Naive thymus-derived CD4-positive, alpha-beta T cell (primary cell): Measurements from ENCODE around the gene CPNE9. TPM values are rescaled to one million over a fixed set of nuclear protein-coding genes. Genes with fewer than 3 reads are reported as not detected.

Experiments used
- ATAC-seq: fragments of 150-1000 bp; cut with Tn5 transposase; 2 replicates; pipeline ENCODE4 v1.10.0; 2021; ENCODE audit warnings: mild to moderate bottlenecking, moderate library complexity
- CTCF ChIA-PET: fragments of 350-600 bp; sonication (Branson Sonifier 250); formaldehyde crosslinking; loops from one replicate; lab custom pipeline; 2021; ENCODE audit warnings: antibody characterized with exemption; lab: Charles Lee
- POLR2A ChIA-PET: fragments of 350-600 bp; sonication (Branson Sonifier 250); formaldehyde crosslinking; loops from one replicate; lab custom pipeline; 2021; ENCODE audit warnings: antibody characterized with exemption, inconsistent platforms; lab: Charles Lee
- DNase-seq, 9 donors: peaks; one replicate each; pipeline versions ENCODE4 v3.0.0 to v3.0.0-alpha.2; 2020 to 2022; ENCODE audit warnings: mixed read lengths in 1 of 9
- H3K27ac ChIP-seq: one replicate; pipeline ENCODE4 v1.7.0; 2013; ENCODE audit warnings: mild to moderate bottlenecking, low read depth, low read length, moderate library complexity
- H3K27me3 ChIP-seq, 2 donors: one replicate each; pipeline ENCODE4 v1.7.0; 2013; ENCODE audit warnings: low read length in 2 of 2, mild to moderate bottlenecking in 2 of 2, moderate library complexity in 2 of 2; ENCODE audit not compliant: control insufficient read depth in 2 of 2, insufficient read depth in 2 of 2
- H3K36me3 ChIP-seq, 3 experiments: 1 replicate in 2 of 3; 2 replicates in 1 of 3; pipeline ENCODE4 v1.7.0; 2013; ENCODE audit warnings: low read length in 3 of 3, mild to moderate bottlenecking in 3 of 3, moderate library complexity in 1 of 3; ENCODE audit not compliant: insufficient read depth in 3 of 3, control insufficient read depth in 2 of 3
- H3K4me1 ChIP-seq, 2 donors: one replicate each; pipeline ENCODE4 v1.7.0; 2013; ENCODE audit warnings: low read length in 2 of 2, mild to moderate bottlenecking in 2 of 2, moderate library complexity in 1 of 2; ENCODE audit not compliant: control insufficient read depth in 2 of 2, insufficient read depth in 2 of 2
- H3K4me3 ChIP-seq: 2 replicates; pipeline ENCODE4 v1.7.0; 2013; ENCODE audit warnings: mild to moderate bottlenecking, low read length
- H3K9me3 ChIP-seq, 3 experiments: 1 replicate in 2 of 3; 2 replicates in 1 of 3; pipeline ENCODE4 v1.7.0; 2013; ENCODE audit warnings: low read length in 3 of 3; ENCODE audit not compliant: control insufficient read depth in 2 of 3
- H3K27ac Mint-ChIP-seq, 9 donors: one replicate each; pipeline ENCODE4 v1.8.0; 2020 to 2022; ENCODE audit warnings: mixed read lengths in 9 of 9, mild to moderate bottlenecking in 8 of 9, moderate library complexity in 5 of 9, inconsistent platforms in 2 of 9
- H3K27me3 Mint-ChIP-seq, 5 donors: one replicate each; pipeline ENCODE4 v1.8.0; 2021 to 2022; ENCODE audit warnings: mixed read lengths in 5 of 5, mild to moderate bottlenecking in 1 of 5
- H3K36me3 Mint-ChIP-seq, 5 donors: one replicate each; pipeline ENCODE4 v1.8.0; 2020 to 2022; ENCODE audit warnings: mixed read lengths in 5 of 5, mild to moderate bottlenecking in 3 of 5, inconsistent platforms in 1 of 5
- H3K4me1 Mint-ChIP-seq, 7 donors: one replicate each; pipeline ENCODE4 v1.8.0; 2020 to 2022; ENCODE audit warnings: mixed read lengths in 7 of 7, mild to moderate bottlenecking in 3 of 7, inconsistent platforms in 1 of 7
- H3K4me3 Mint-ChIP-seq, 10 donors: one replicate each; pipeline ENCODE4 v1.8.0; 2020 to 2022; ENCODE audit warnings: mild to moderate bottlenecking in 10 of 10, mixed read lengths in 10 of 10, moderate library complexity in 6 of 10, inconsistent platforms in 2 of 10
- H3K9me3 Mint-ChIP-seq, 11 donors: one replicate each; pipeline ENCODE4 v1.8.0; 2020 to 2022; ENCODE audit warnings: mixed read lengths in 11 of 11, mild to moderate bottlenecking in 4 of 11, inconsistent platforms in 1 of 11, moderate library complexity in 1 of 11
- intact Hi-C, 2 donors: fragments of 100-400 bp; cut with micrococcal nuclease; formaldehyde crosslinking; loops; one replicate each; pipeline ENCODE4 v1.15.1; 2023
- polyA plus RNA-seq, 2 donors: library from polyadenylated mRNA; unstranded; fragments of 300-500 nt; fragmentation: Illumina TruSeq; gene quantifications; one replicate each; pipeline ENCODE4 v1.2.3, GENCODE V29; 2021
- total RNA-seq, 6 experiments: library from RNA in 5 of 6; stranded (reverse) in 5 of 6; gene quantifications; 1 replicate in 5 of 6; 2 replicates in 1 of 6; pipeline ENCODE4 v1.2.3 and lab custom pipeline; 2021 to 2026

Gene CPNE9
- total and polyA plus RNA-seq, 7 experiments from 2014 or later: 0.16 to 1.2 (median 0.51) TPM; not detected in 3

- no peak overlapping the region for H3K4me3 ChIP-seq
- H3K27ac ChIP-seq: no peak overlapping the region
- H3K27me3 Mint-ChIP-seq: no peaks in the 10 kb centered on the region
- H3K9me3 ChIP-seq: no peaks in the 10 kb centered on the region
- H3K4me3 Mint-ChIP-seq: no peak overlapping the region
- intact Hi-C loops: no loop called here
- H3K27me3 ChIP-seq: no peaks in the 10 kb centered on the region
- peaks cover 15 to 76% (median 29%) of the 10 kb centered on the region in 5 donors for H3K36me3 Mint-ChIP-seq
- H3K36me3 ChIP-seq: peaks cover 25 to 96% (median 62%) of the 10 kb centered on the region in 3 experiments
- peaks cover 0 to 1% (median 0%) of the 10 kb centered on the region in 11 donors for H3K9me3 Mint-ChIP-seq
- ATAC-seq (no peak), DNase-seq (no peak)
- H3K4me1 ChIP-seq: no peaks in the 10 kb centered on the region
- H3K27ac Mint-ChIP-seq: peak overlapping the region in 2 of 9 donors; percentile 17 to 45
- POLR2A ChIA-PET: interaction anchor here (1.4 kb wide), 1 partner anchor 21 kb away, joined by 4 read pairs; the partner anchor contains the start of gene MTMR14
- H3K4me1 Mint-ChIP-seq: peaks cover 0 to 7% (median 0%) of the 10 kb centered on the region in 7 donors
- CTCF ChIA-PET: interaction anchor here (0.6 kb wide), 1 partner anchor 954 kb away, joined by 3 read pairs; no protein-coding TSS in a partner anchor
Measured at GRCh38 chr3:9669720-9670432, 33.8 kb upstream of the CPNE9 start.

GRCh38 chr3:9673082-9673481 is 30.6 kb upstream of the CPNE9 start:
- CTCF ChIA-PET: no interaction called here

GRCh38 chr3:9673752-9674151 is 29.9 kb upstream of the CPNE9 start:
- Histone ChIP-seq H3K9me3 (no peaks in the 10 kb centered on the region), H3K4me1 (no peaks in the 10 kb centered on the region), H3K27ac (no peak overlapping the region), H3K27me3 (no peaks in the 10 kb centered on the region), H3K36me3 (peaks cover 23 to 95% (median 52%) of the 10 kb centered on the region in 3 experiments), H3K4me3 (no peak overlapping the region)
- ChIA-PET POLR2A (no interaction called here), CTCF (no interaction called here)
- peaks cover 11 to 87% (median 34%) of the 10 kb centered on the region in 5 donors for H3K36me3 Mint-ChIP-seq
- H3K4me3 Mint-ChIP-seq: no peak overlapping the region
- H3K27ac Mint-ChIP-seq: no peak overlapping the region
- H3K27me3 Mint-ChIP-seq: no peaks in the 10 kb centered on the region
- peaks cover 0 to 6% (median 0%) of the 10 kb centered on the region in 7 donors for H3K4me1 Mint-ChIP-seq
- peaks cover 0 to 1% (median 0%) of the 10 kb centered on the region in 11 donors for H3K9me3 Mint-ChIP-seq
- no peak for DNase-seq
- intact Hi-C loops: no loop called here
- no peak for ATAC-seq

More at GRCh38 chr3:9673082-9673481, 30.6 kb upstream of the CPNE9 start:
- Histone ChIP-seq H3K9me3 (no peaks in the 10 kb centered on the region), H3K27me3 (no peaks in the 10 kb centered on the region), H3K27ac (no peak overlapping the region), H3K36me3 (peaks cover 23 to 95% (median 57%) of the 10 kb centered on the region in 3 experiments), H3K4me1 (no peaks in the 10 kb centered on the region), H3K4me3 (no peak overlapping the region)
- intact Hi-C loops: no loop called here
- DNase-seq (no peak), ATAC-seq (no peak)
- Mint-ChIP-seq H3K36me3 (peaks cover 10 to 87% (median 29%) of the 10 kb centered on the region in 5 donors), H3K4me1 (peaks cover 0 to 6% (median 0%) of the 10 kb centered on the region in 7 donors), H3K9me3 (peaks cover 0 to 1% (median 0%) of the 10 kb centered on the region in 11 donors), H3K27ac (no peak overlapping the region), H3K27me3 (no peaks in the 10 kb centered on the region), H3K4me3 (no peak overlapping the region)
- POLR2A ChIA-PET: no interaction called here

GRCh38 chr3:9675736-9676290 is 27.8 kb upstream of the CPNE9 start:
- no peak overlapping the region for H3K27ac Mint-ChIP-seq
- H3K27ac ChIP-seq: no peak overlapping the region
- no peaks in the 10 kb centered on the region for H3K27me3 ChIP-seq
- peaks cover 35 to 95% (median 39%) of the 10 kb centered on the region in 3 experiments for H3K36me3 ChIP-seq
- no peak overlapping the region for H3K4me3 ChIP-seq
- H3K9me3 Mint-ChIP-seq: peaks cover 0 to 1% (median 0%) of the 10 kb centered on the region in 11 donors
- no peak overlapping the region for H3K4me3 Mint-ChIP-seq
- H3K36me3 Mint-ChIP-seq: peaks cover 19 to 86% (median 48%) of the 10 kb centered on the region in 5 donors
- no peaks in the 10 kb centered on the region for H3K9me3 ChIP-seq
- ATAC-seq: no peak
- no peak for DNase-seq
- H3K4me1 ChIP-seq: no peaks in the 10 kb centered on the region
- intact Hi-C loops: no loop called here
- no peaks in the 10 kb centered on the region for H3K27me3 Mint-ChIP-seq
- peaks cover 0 to 6% (median 0%) of the 10 kb centered on the region in 7 donors for H3K4me1 Mint-ChIP-seq
- CTCF ChIA-PET: interaction anchor here (2.0 kb wide), 1 partner anchor 52 kb away, joined by 5 read pairs; no protein-coding TSS in a partner anchor
- POLR2A ChIA-PET: no interaction called here

DNA sequence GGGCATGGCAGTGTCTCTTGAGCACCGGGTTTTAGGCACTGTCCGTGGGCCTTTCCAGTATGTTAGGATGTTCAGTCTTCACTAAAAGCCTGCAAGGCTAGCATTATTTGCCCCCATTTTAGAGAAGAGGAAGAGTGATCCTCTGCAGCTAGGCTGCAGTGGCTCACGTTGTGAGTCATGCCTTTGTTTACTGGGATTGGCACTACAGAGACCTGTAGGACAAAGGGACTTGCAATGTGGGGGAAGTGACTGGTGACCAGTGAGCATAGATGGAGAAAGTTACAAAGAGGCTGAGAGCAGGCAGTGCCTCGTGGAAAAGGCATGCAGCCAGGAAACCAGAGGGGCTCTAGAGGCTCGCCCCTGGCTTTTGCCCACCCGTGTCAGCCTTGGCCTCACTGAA is 26.8 kb upstream of the CPNE9 start:
- Mint-ChIP-seq H3K4me3 (no peak overlapping the region), H3K9me3 (peaks cover 0 to 1% (median 0%) of the 10 kb centered on the region in 11 donors), H3K27ac (no peak overlapping the region), H3K36me3 (peaks cover 21 to 91% (median 56%) of the 10 kb centered on the region in 5 donors), H3K27me3 (no peaks in the 10 kb centered on the region), H3K4me1 (peaks cover 0 to 6% (median 0%) of the 10 kb centered on the region in 7 donors)
- CTCF ChIA-PET: interaction anchor here (2.0 kb wide), 1 partner anchor 51 kb away, joined by 5 read pairs; no protein-coding TSS in a partner anchor
- intact Hi-C loops: no loop called here
- DNase-seq: no peak
- ATAC-seq: no peak
- Histone ChIP-seq H3K4me3 (no peak overlapping the region), H3K36me3 (peaks cover 36 to 95% (median 41%) of the 10 kb centered on the region in 3 experiments), H3K27ac (no peak overlapping the region), H3K9me3 (no peaks in the 10 kb centered on the region), H3K27me3 (no peaks in the 10 kb centered on the region), H3K4me1 (no peaks in the 10 kb centered on the region)
- POLR2A ChIA-PET: no interaction called here

GRCh38 chr3:9678493-9678892 is 25.1 kb upstream of the CPNE9 start:
- no peak overlapping the region for H3K4me3 Mint-ChIP-seq
- Histone ChIP-seq H3K9me3 (no peaks in the 10 kb centered on the region), H3K4me1 (no peaks in the 10 kb centered on the region), H3K27me3 (no peaks in the 10 kb centered on the region), H3K36me3 (peaks cover 25 to 95% (median 51%) of the 10 kb centered on the region in 3 experiments), H3K4me3 (no peak overlapping the region), H3K27ac (no peak overlapping the region)
- no peaks in the 10 kb centered on the region for H3K27me3 Mint-ChIP-seq
- H3K27ac Mint-ChIP-seq: no peak overlapping the region
- ChIA-PET CTCF (no interaction called here), POLR2A (interaction anchor here (0.7 kb wide), 1 partner anchor 45 kb away, joined by 4 read pairs; no protein-coding TSS in a partner anchor)
- peaks cover 19 to 86% (median 50%) of the 10 kb centered on the region in 5 donors for H3K36me3 Mint-ChIP-seq
- DNase-seq (no peak), ATAC-seq (no peak)
- H3K4me1 Mint-ChIP-seq: peaks cover 0 to 5% (median 0%) of the 10 kb centered on the region in 7 donors
- H3K9me3 Mint-ChIP-seq: peaks cover 0 to 1% (median 0%) of the 10 kb centered on the region in 11 donors
- intact Hi-C loops: no loop called here
